RWPE1 (cell line): ENCODE measurements around the gene CDCA3.

Source experiments
- CTCF ChIA-PET: fragments of 350-600 bp; sonication (Branson Sonifier 250); formaldehyde crosslinking; extraction: SDS; loops from one replicate; lab custom pipeline; 2021; lab: Yijun Ruan, JAX
- POLR2A ChIA-PET: fragments of 400-600 bp; formaldehyde crosslinking; extraction: SDS; loops from one replicate; lab custom pipeline; 2020; ENCODE audit warnings: antibody characterized with exemption; ENCODE audit not compliant: low non-redundant PET; lab: Yijun Ruan, JAX
- DNase-seq: peaks from one replicate; pipeline ENCODE4 v3.0.0; 2012; ENCODE audit warnings: low spot score
- H3K27ac ChIP-seq: fragments of 450-650 bp; 2 replicates; pipeline ENCODE4 v1.5.1; 2017
- CTCF ChIP-seq: fragments of 450-650 bp; conservative IDR thresholded peaks from 2 replicates; pipeline ENCODE4 v1.5.1; 2017; ENCODE audit warnings: low read depth, mild to moderate bottlenecking

The CDCA3 gene

DNA sequence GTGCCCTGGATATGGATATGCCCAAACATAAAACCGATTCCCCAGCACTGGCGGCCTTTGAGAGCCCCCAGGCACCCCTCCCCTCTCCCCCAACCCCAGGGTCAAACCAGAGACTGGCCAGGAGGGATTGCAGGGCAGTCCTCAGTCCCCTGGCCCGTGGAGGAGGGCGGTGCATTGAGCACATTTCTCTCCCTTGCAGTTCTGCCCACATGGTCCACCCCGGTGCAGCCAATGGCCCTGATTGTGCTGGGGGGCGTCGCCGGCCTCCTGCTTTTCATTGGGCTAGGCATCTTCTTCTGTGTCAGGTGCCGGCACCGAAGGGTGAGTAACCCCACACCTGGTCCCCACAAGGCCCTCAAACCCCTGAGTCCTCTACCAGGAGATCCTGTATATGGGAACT, 32.9 kb downstream of the CDCA3 start:
- no peak for DNase-seq
- H3K27ac ChIP-seq = no peak overlapping the region
- CTCF ChIA-PET = interaction anchor here (0.6 kb wide), 1 partner anchor 15 kb away, joined by 3 read pairs; no protein-coding TSS in a partner anchor
- POLR2A ChIA-PET = no interaction called here
- no peak for TF ChIP-seq CTCF

DNA sequence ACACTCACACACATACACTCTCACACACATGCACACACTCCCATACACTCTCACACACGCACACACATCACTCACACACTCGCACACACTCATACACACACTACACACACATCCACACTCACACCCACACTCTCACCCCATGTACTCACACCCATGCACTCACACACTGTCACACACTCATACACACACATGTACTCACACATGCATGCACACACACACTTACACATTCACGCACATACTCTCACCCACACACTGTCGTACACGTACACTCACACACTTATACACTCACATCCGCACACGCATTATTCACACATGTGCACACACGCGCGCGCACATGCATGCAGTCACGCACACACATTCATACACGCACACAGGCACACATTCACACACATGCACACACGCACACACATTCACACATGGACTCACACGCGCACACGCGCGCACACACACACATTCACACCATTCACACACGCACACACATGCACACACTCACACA, 33.4 kb downstream of the CDCA3 start:
- POLR2A ChIA-PET = no interaction called here
- no peak for TF ChIP-seq CTCF
- H3K27ac ChIP-seq = no peak overlapping the region
- CTCF ChIA-PET = no interaction called here
- DNase-seq = no peak

DNA sequence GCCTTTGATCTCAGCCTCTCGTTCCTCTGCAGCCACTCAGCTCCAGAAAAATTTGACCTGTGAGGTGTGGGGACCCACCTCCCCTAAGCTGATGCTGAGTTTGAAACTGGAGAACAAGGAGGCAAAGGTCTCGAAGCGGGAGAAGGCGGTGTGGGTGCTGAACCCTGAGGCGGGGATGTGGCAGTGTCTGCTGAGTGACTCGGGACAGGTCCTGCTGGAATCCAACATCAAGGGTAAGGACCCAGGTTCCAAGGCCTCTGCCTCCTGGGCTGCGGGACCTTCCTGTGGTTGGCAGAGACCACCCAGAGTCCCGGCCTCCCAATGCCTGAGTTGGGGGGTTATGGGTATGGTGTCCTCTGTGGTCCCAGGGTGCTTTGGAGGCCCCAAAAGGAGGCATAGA, 34.0 kb downstream of the CDCA3 start:
- no peak overlapping the region for H3K27ac ChIP-seq
- TF ChIP-seq CTCF = no peak
- POLR2A ChIA-PET = no interaction called here
- no peak for DNase-seq
- CTCF ChIA-PET = interaction anchor here (0.6 kb wide), 1 partner anchor 16 kb away, joined by 3 read pairs; no protein-coding TSS in a partner anchor

DNA sequence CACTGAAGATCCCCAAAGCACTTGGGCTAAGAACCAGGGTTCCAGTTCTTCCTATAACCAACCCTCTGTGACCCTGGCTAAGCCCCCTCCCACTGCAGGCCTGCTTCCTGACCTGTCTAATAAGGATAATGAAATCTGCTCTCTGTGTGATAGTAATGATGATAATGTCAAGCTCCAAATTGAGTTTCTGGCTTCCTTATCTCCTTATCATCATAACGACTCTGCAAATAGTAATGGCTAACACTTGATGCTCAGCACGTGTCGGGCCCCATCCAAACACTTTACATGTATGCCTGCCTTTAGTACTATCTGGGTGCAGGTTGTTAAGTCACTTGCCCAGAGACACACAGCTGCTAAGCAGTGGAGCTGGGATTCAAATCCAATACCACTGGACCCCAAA, 34.5 kb downstream of the CDCA3 start:
- no peak for TF ChIP-seq CTCF
- no peak overlapping the region for H3K27ac ChIP-seq
- no peak for DNase-seq
- POLR2A ChIA-PET = no interaction called here
- CTCF ChIA-PET = interaction anchor here (0.6 kb wide), 1 partner anchor 16 kb away, joined by 3 read pairs; no protein-coding TSS in a partner anchor

DNA sequence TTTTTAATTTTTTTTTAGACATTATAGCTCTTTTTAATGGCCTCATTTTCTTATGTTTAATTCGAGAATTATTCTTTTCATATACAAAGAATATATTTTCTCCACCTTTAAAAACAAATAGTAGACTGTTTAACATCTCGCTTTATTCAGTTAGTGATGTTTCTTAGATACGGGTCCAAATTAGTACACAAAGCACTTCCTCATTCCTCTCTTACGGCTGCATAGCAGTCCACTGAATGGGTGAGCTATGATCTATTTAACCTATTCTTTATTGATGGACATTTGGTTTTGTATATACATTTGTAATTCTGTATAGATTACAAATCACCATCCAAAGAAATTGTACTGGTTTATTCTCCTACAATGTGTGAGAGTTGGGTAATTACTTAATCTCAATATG, 37.7 kb downstream of the CDCA3 start:
- CTCF ChIA-PET = interaction anchor here (0.5 to 0.7 kb wide), 4 partner anchors 10 to 542 kb away, joined by 3 to 4 read pairs (median 3); no protein-coding TSS in a partner anchor
- no peak for TF ChIP-seq CTCF
- no peak for DNase-seq
- POLR2A ChIA-PET = interaction anchor here (0.6 kb wide), 1 partner anchor 41 kb away, joined by 3 read pairs; no protein-coding TSS in a partner anchor
- no peak overlapping the region for H3K27ac ChIP-seq

GRCh38 chr12:6810758-6811157, 40.3 kb downstream of the CDCA3 start:
- POLR2A ChIA-PET = no interaction called here
- no peak for TF ChIP-seq CTCF
- no peak for DNase-seq
- CTCF ChIA-PET = interaction anchor here (0.6 kb wide), 2 partner anchors 18 to 176 kb away, joined by 3 read pairs; no protein-coding TSS in a partner anchor
- H3K27ac ChIP-seq = no peak overlapping the region
